ENCODE measurements around the gene GRAMD1C. TPM values are rescaled to one million over a fixed set of nuclear protein-coding genes. Genes with fewer than 3 reads are reported as not detected.

GRAMD1C gene
- total RNA-seq, result 10 to 100 TPM; 20.6 to 48.0 (median 30.0) TPM

DNA sequence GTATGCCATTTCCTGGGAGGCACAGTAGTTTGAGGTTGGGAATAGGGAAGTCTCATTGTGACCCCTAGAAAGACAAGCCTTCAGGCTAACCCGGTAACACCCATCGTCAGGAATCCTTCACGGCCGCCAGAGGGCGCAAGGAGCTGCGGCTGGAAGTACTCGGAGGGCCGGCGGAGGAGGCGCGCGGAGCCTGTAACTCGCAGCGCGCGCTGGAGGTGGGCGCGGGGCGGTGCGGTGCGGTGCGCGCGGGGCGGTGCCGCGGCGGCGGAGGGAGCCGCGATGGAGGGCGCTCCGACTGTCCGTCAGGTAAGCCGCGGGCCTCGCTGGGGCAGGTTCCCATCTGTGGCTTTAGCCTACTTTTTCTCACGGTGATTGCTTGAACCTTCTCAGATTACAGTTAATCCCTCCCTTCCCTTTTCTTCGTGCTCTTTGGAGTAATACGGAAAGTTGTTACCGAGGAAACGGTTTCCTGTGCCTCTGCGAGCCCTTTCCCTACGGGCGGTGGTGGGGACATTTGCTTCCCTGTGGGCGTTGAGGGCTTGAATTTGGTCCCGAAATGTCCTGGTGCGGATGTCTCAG is at the start of gene GRAMD1C:
Gene GRAMD1C, plus strand, starts transcription at position 158 of the 579 bp plus-strand sequence. Its CDS starts 122 bp downstream, at position 280.
- H3K27me3 ChIP-seq, result no peaks in the 10 kb centered on the region
- H3K4me1 ChIP-seq, result no peaks in the 10 kb centered on the region
- no peak for TF ChIP-seq POLR2A (IDR thresholded peaks at IDR 0.05)
- TF ChIP-seq, protein P1, sequence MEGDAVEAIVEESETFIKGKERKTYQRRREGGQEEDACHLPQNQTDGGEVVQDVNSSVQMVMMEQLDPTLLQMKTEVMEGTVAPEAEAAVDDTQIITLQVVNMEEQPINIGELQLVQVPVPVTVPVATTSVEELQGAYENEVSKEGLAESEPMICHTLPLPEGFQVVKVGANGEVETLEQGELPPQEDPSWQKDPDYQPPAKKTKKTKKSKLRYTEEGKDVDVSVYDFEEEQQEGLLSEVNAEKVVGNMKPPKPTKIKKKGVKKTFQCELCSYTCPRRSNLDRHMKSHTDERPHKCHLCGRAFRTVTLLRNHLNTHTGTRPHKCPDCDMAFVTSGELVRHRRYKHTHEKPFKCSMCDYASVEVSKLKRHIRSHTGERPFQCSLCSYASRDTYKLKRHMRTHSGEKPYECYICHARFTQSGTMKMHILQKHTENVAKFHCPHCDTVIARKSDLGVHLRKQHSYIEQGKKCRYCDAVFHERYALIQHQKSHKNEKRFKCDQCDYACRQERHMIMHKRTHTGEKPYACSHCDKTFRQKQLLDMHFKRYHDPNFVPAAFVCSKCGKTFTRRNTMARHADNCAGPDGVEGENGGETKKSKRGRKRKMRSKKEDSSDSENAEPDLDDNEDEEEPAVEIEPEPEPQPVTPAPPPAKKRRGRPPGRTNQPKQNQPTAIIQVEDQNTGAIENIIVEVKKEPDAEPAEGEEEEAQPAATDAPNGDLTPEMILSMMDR (IDR thresholded peaks at IDR 0.05), result peak; percentile 77 to 93 (median 86)
- H3K4me3 ChIP-seq, result peak within 1 kb of the TSS; percentile 40 to 70 (median 54)
- H3K27ac ChIP-seq, result peak within 1 kb of the TSS; percentile 29 to 53 (median 50)
- no peaks in the 10 kb centered on the region for H3K36me3 ChIP-seq
- H3K9me3 ChIP-seq, result no peaks in the 10 kb centered on the region
- DNase-seq, result peak; percentile 85 to 94 (median 86)

DNA sequence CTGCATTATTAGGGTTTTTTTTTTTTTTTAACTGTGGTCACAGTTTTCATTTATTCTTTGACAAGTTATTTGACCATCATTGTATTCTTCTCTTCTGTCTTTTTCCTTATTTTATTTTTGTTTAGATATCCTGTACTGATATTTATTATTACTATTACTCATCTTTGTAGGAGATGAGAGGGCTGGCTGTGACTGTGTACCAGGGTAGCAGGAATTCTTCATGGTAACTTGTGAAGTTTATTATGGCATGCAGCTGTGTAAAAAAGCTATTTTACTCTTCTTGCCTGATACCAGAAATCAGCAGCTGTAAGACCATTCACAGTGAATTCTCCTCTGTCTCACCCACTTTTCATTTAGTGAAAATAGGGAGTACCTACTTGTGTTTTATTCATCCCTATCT is 47.2 kb upstream of the GRAMD1C start:
- no peaks in the 10 kb centered on the region for H3K27me3 ChIP-seq
- no peaks in the 10 kb centered on the region for H3K4me1 ChIP-seq
- H3K36me3 ChIP-seq, result peaks cover 0 to 70% (median 3%) of the 10 kb centered on the region in 3 donors
- no peaks in the 10 kb centered on the region for H3K9me3 ChIP-seq
- no peak for DNase-seq
- no peak overlapping the region for H3K4me3 ChIP-seq
- H3K27ac ChIP-seq, result no peak overlapping the region
- TF ChIP-seq, protein P1 (IDR thresholded peaks at IDR 0.05), result no peak
- TF ChIP-seq POLR2A (IDR thresholded peaks at IDR 0.05), result no peak

DNA sequence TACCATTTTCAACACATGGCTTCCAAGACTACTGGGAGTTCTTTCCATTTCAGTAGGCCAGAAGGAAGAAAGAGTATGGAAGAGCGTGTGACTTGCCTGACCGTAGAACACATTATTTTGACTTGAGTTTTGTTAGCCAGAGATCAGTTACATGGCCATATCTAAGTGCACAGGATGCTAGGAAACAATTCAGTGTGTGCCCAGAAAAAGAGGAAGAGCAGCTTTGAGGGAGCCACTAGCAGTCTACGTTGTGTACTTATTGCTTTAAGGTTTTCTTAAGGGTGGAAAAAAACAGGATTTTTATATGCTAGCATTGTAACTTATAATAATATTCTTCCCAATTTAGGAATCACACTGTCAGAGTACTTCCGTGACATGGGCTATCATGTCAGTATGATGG is 44.1 kb upstream of the GRAMD1C start:
- no peak for TF ChIP-seq POLR2A (IDR thresholded peaks at IDR 0.05)
- TF ChIP-seq, protein P1 (IDR thresholded peaks at IDR 0.05), result no peak

DNA sequence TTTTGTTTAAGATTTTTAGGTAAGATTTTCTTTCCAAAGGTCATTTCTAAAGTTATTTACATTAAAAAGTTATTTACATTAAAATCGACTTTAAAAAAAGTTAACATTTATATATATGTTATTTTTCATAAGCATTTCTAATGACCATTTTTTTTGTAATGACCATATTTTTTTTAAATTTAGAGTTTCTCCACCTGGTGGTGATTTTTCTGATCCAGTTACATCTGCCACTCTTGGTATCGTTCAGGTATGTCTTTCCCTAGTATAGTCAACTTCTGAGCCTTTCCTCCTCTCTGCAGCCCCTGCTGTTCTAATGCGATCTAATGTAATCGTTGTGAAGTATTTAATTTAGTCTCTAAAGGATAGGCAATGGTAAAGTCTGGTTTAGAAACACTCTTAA is 42.9 kb upstream of the GRAMD1C start:
- DNase-seq, result no peak
- no peaks in the 10 kb centered on the region for H3K4me1 ChIP-seq
- H3K27me3 ChIP-seq, result no peaks in the 10 kb centered on the region
- H3K36me3 ChIP-seq, result peaks cover 0 to 73% (median 3%) of the 10 kb centered on the region in 3 donors
- H3K27ac ChIP-seq, result no peak overlapping the region
- TF ChIP-seq, protein P1 (IDR thresholded peaks at IDR 0.05), result no peak
- TF ChIP-seq POLR2A (IDR thresholded peaks at IDR 0.05), result no peak
- no peak overlapping the region for H3K4me3 ChIP-seq
- H3K9me3 ChIP-seq, result no peaks in the 10 kb centered on the region

More for the DNA sequence above, 44.1 kb upstream of the GRAMD1C start:
- H3K4me1 ChIP-seq, result no peaks in the 10 kb centered on the region
- DNase-seq, result no peak
- peaks cover 0 to 73% (median 3%) of the 10 kb centered on the region in 3 donors for H3K36me3 ChIP-seq
- H3K27ac ChIP-seq, result no peak overlapping the region
- no peak overlapping the region for H3K4me3 ChIP-seq
- no peaks in the 10 kb centered on the region for H3K9me3 ChIP-seq
- no peaks in the 10 kb centered on the region for H3K27me3 ChIP-seq

DNA sequence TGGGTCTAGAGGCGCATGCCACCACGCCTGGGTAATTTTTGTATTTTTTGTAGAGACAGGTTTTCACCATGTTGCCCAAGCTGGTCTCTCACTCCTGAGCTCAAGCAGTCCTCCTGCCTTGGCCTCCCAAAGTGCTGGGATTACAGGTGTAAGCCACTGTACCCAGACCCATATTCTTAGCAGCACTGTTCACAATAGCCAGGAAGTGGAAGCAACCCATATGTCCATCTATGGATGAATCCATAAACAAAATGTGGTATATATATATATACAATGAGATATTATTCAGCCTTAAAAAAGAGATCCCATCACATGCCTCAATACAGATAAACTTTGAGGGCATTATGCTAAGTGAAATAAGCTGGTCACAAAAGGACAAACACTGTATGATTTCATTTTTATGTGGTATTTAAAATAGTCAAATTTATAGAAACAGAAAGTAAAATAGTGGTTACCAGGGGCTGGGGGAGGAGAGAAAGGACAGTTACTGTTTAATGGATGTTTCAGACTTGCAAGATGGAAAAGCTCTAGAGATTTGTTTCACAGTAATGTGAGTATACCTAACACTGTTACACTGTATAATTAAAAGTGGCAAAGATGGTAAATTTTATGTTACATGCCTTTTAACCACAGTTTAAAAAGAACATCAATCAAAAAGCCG is 35.7 kb upstream of the GRAMD1C start:
- DNase-seq, result no peak
- Histone ChIP-seq H3K36me3 (peaks cover 0 to 92% (median 0%) of the 10 kb centered on the region in 3 donors), H3K27me3 (no peaks in the 10 kb centered on the region), H3K4me3 (no peak overlapping the region), H3K27ac (no peak overlapping the region), H3K4me1 (no peaks in the 10 kb centered on the region), H3K9me3 (no peaks in the 10 kb centered on the region)
- TF ChIP-seq POLR2A (IDR thresholded peaks at IDR 0.05), result no peak
- TF ChIP-seq, protein P1 (IDR thresholded peaks at IDR 0.05), result no peak
